Neural cell (in vitro differentiated cells): Measurements from ENCODE around the gene ERBB4. TPM values are rescaled to one million over a fixed set of nuclear protein-coding genes. Genes with fewer than 3 reads are reported as not detected.

Experiments
- H2AFZ ChIP-seq: fragments of 200-600, 300-800 bp; sonication (generic), shearing (Covaris generic); 2 replicates; pipeline ENCODE4 v1.6.0; 2014; ENCODE audit warnings: low read depth, mild to moderate bottlenecking, antibody characterized with exemption, low read length, moderate library complexity
- H3F3A ChIP-seq: fragments of 200-600 bp; shearing (Covaris generic); 2 replicates; pipeline ENCODE4 v1.6.1; 2016; ENCODE audit warnings: mild to moderate bottlenecking, moderate library complexity, mixed read lengths, antibody characterized with exemption, low read length; ENCODE audit not compliant: insufficient read depth, poor library complexity, severe bottlenecking
- H3K27ac ChIP-seq: fragments of 200-600, 300-800 bp; sonication (generic), shearing (Covaris generic); 2 replicates; pipeline ENCODE4 v1.5.1; 2014; ENCODE audit warnings: mild to moderate bottlenecking, low read length, moderate library complexity
- H3K27me3 ChIP-seq: fragments of 300-800, 200-600 bp; sonication (generic), shearing (Covaris generic); 2 replicates; pipeline ENCODE4 v1.6.0; 2014; ENCODE audit warnings: mild to moderate bottlenecking, low read depth, low read length, moderate library complexity; ENCODE audit not compliant: insufficient read depth
- H3K36me3 ChIP-seq: fragments of 300-800, 200-600 bp; sonication (generic), shearing (Covaris generic); 2 replicates; pipeline ENCODE4 v1.5.1; 2014; ENCODE audit warnings: mild to moderate bottlenecking, antibody characterized with exemption, low read length, moderate library complexity; ENCODE audit not compliant: insufficient read depth
- H3K4me2 ChIP-seq: fragments of 300-800, 200-600 bp; sonication (generic), shearing (Covaris generic); 2 replicates; pipeline ENCODE4 v1.6.0; 2014; ENCODE audit warnings: mild to moderate bottlenecking, low read length
- H3K4me3 ChIP-seq: fragments of 300-800, 200-600 bp; sonication (generic), shearing (Covaris generic); 2 replicates; pipeline ENCODE4 v1.5.1; 2014; ENCODE audit warnings: mild to moderate bottlenecking, low read length, moderate library complexity
- H3K79me2 ChIP-seq: fragments of 200-600 bp; shearing (Covaris generic); replicated peaks from 2 replicates; pipeline ENCODE4 v1.6.0; 2014; ENCODE audit warnings: mild to moderate bottlenecking, low read length, moderate library complexity; ENCODE audit not compliant: insufficient read depth
- H3K9ac ChIP-seq: fragments of 300-800, 200-600 bp; sonication (generic), shearing (Covaris generic); 2 replicates; pipeline ENCODE4 v1.6.1; 2016; ENCODE audit warnings: mild to moderate bottlenecking, low read length, mixed read lengths
- H3K9me2 ChIP-seq: fragments of 200-600 bp; shearing (Covaris generic); 2 replicates; pipeline ENCODE4 v1.6.1; 2016; ENCODE audit warnings: mild to moderate bottlenecking, low read length, mixed read lengths; ENCODE audit not compliant: insufficient read depth
- H3K9me3 ChIP-seq: fragments of 200-600, 300-800 bp; sonication (generic), shearing (Covaris generic); 2 replicates; pipeline ENCODE4 v1.6.1; 2016; ENCODE audit warnings: mild to moderate bottlenecking, mixed run types, low read length, moderate library complexity, mixed read lengths
- H4K20me1 ChIP-seq: fragments of 200-600 bp; shearing (Covaris generic); 2 replicates; pipeline ENCODE4 v1.6.1; 2016; ENCODE audit warnings: mild to moderate bottlenecking, mixed run types; ENCODE audit not compliant: insufficient read depth
- CTCF ChIP-seq: fragments of 450-650 bp; IDR thresholded peaks from 2 replicates; pipeline ENCODE4 v1.5.1; 2014; ENCODE audit warnings: antibody characterized with exemption, mild to moderate bottlenecking, moderate library complexity; ENCODE audit not compliant: poor library complexity, severe bottlenecking
- EP300 ChIP-seq: fragments of 450-650 bp; conservative IDR thresholded peaks from 2 replicates; pipeline ENCODE4 v1.6.1; 2014; ENCODE audit warnings: antibody characterized with exemption, mild to moderate bottlenecking, moderate library complexity; ENCODE audit not compliant: poor library complexity, severe bottlenecking
- EZH2 ChIP-seq: fragments of 200-600, 300-800 bp; shearing (Covaris generic), sonication (generic); IDR thresholded peaks from 2 replicates; pipeline ENCODE4 v1.6.1; 2014; ENCODE audit warnings: antibody characterized with exemption, low read length, borderline replicate concordance, mild to moderate bottlenecking; ENCODE audit not compliant: insufficient read depth, poor library complexity, severe bottlenecking
- MXI1 ChIP-seq: fragments of 450-650 bp; conservative IDR thresholded peaks from 2 replicates; pipeline ENCODE4 v1.6.1; 2014; ENCODE audit warnings: antibody characterized with exemption, mild to moderate bottlenecking; ENCODE audit not compliant: poor library complexity, severe bottlenecking
- POLR2AphosphoS5 ChIP-seq: IDR thresholded peaks from 2 replicates; pipeline ENCODE4 v1.6.1; 2012
- RAD21 ChIP-seq: fragments of 450-650 bp; conservative IDR thresholded peaks from 2 replicates; pipeline ENCODE4 v1.6.1; 2014; ENCODE audit warnings: antibody characterized with exemption, mild to moderate bottlenecking, moderate library complexity
- REST ChIP-seq: IDR thresholded peaks from 2 replicates; pipeline ENCODE4 v1.6.1; 2012; ENCODE audit warnings: borderline replicate concordance
- SMC3 ChIP-seq: fragments of 450-650 bp; conservative IDR thresholded peaks from 2 replicates; pipeline ENCODE4 v1.6.1; 2014; ENCODE audit warnings: antibody characterized with exemption, mild to moderate bottlenecking, moderate library complexity; ENCODE audit not compliant: poor library complexity
- TAF1 ChIP-seq: IDR thresholded peaks from 2 replicates; pipeline ENCODE4 v1.6.1; 2012; ENCODE audit warnings: low read depth
- polyA plus RNA-seq: library from polyadenylated mRNA; depleted of rRNA; stranded (reverse); fragments of >200 nt; gene quantifications from 2 replicates; pipeline ENCODE4 v1.2.3, GENCODE V29; 2014

The ERBB4 gene
- polyA plus RNA-seq, 1 donor from 2014 or later = 0.69 TPM

- Histone ChIP-seq H3K27me3 (no peaks in the 10 kb centered on the region), H4K20me1 (no peaks in the 10 kb centered on the region), H3K4me3 (no peak overlapping the region), H3K79me2 (no peaks in the 10 kb centered on the region), H3K9ac (no peak overlapping the region), H3K9me3 (no peaks in the 10 kb centered on the region), H3F3A (no peaks in the 10 kb centered on the region), H3K9me2 (no peaks in the 10 kb centered on the region), H3K4me2 (no peak overlapping the region), H3K36me3 (no peaks in the 10 kb centered on the region), H2AFZ (no peak overlapping the region), H3K27ac (no peak overlapping the region)
- TF ChIP-seq POLR2AphosphoS5 = no peak
- no peak for TF ChIP-seq MXI1
- no peak for TF ChIP-seq CTCF
- TF ChIP-seq EZH2 = no peak
- no peak for TF ChIP-seq TAF1
- no peak for TF ChIP-seq REST
- no peak for TF ChIP-seq RAD21
- no peak for TF ChIP-seq SMC3
- TF ChIP-seq EP300 = no peak
These were observed 86.8 kb downstream of the ERBB4 start for GRCh38 chr2:212451786-212452231.

- no peaks in the 10 kb centered on the region for H3K79me2 ChIP-seq
- no peaks in the 10 kb centered on the region for H3K36me3 ChIP-seq
- TF ChIP-seq CTCF (no peak), MXI1 (no peak), REST (no peak), RAD21 (no peak), POLR2AphosphoS5 (no peak)
- no peaks in the 10 kb centered on the region for H4K20me1 ChIP-seq
- H3K4me3 ChIP-seq = no peak overlapping the region
- H3K4me2 ChIP-seq = no peak overlapping the region
- H3K9me2 ChIP-seq = no peaks in the 10 kb centered on the region
- H3K9me3 ChIP-seq = no peaks in the 10 kb centered on the region
- H3F3A ChIP-seq = no peaks in the 10 kb centered on the region
- H3K27ac ChIP-seq = no peak overlapping the region
- H2AFZ ChIP-seq = no peak overlapping the region
- H3K9ac ChIP-seq = no peak overlapping the region
- H3K27me3 ChIP-seq = no peaks in the 10 kb centered on the region
These were observed 89.9 kb downstream of the ERBB4 start for GRCh38 chr2:212448698-212449097.
